ENCODE data around the gene ZNF160. TPM values are rescaled to one million over a fixed set of nuclear protein-coding genes. Genes with fewer than 3 reads are reported as not detected.
"Not testable (repeated sequence)": the region's sequence is repeated elsewhere in the genome, so short reads cannot be mapped to it uniquely, and the experiment has no call there.

The ZNF160 gene
- total RNA-seq, 1 experiment from 2014 or later = 33.3 TPM

DNA sequence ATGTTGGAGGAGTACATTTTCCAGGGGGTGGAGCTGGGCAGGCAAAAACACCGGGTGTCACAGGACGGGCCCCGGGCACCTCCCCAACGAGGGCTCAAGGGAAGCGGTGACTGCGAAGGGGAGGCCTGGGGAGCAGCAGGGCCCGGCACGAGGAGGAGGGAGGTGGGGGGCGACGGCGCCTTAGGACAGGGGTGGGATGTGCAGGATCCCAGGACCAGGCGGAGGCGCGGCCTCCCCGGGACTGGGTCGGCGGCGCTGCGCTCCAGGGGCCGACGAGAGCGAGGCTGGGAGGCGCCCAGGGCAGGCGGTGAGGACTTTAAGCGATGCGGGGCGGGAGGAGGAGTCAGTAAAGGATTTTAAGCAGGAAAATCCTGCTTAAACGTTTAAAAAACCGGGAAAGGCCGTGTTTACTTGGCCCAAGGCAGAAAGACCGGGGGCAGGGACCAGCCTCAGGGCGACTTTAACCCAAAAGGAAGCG, 427 bp downstream of the ZNF160 start:
- H3K36me3 ChIP-seq (ENCODE audit: control insufficient read depth, insufficient read depth, low read length) = peaks cover 3% of the 10 kb centered on the region
- H3K4me3 ChIP-seq (ENCODE audit: low read depth, low read length) = peak overlapping the region; percentile 100
- peaks cover 39% of the 10 kb centered on the region for H3K36me3 Mint-ChIP-seq (ENCODE audit: insufficient read depth, unreplicated experiment)
- no peaks in the 10 kb centered on the region for H3K27me3 ChIP-seq (replicated peaks; ENCODE audit: control insufficient read depth, insufficient read depth, low read length)
- peak in 1 of 2 experiments; percentile 47 for DNase-seq
- intact Hi-C loops (cut with micrococcal nuclease; ENCODE audit: unreplicated experiment) = loop anchor here (2.0 kb wide), 1 partner anchor 30 kb away; the partner anchor contains the start of gene ZNF415
- ChIA-PET POLR2A (no interaction called here), CTCF (no interaction called here)
- H3K9me3 Mint-ChIP-seq (ENCODE audit: unreplicated experiment) = no peaks in the 10 kb centered on the region
- no peaks in the 10 kb centered on the region for H3K27me3 Mint-ChIP-seq (ENCODE audit: insufficient read depth, unreplicated experiment)
- TF ChIP-seq, protein P1, sequence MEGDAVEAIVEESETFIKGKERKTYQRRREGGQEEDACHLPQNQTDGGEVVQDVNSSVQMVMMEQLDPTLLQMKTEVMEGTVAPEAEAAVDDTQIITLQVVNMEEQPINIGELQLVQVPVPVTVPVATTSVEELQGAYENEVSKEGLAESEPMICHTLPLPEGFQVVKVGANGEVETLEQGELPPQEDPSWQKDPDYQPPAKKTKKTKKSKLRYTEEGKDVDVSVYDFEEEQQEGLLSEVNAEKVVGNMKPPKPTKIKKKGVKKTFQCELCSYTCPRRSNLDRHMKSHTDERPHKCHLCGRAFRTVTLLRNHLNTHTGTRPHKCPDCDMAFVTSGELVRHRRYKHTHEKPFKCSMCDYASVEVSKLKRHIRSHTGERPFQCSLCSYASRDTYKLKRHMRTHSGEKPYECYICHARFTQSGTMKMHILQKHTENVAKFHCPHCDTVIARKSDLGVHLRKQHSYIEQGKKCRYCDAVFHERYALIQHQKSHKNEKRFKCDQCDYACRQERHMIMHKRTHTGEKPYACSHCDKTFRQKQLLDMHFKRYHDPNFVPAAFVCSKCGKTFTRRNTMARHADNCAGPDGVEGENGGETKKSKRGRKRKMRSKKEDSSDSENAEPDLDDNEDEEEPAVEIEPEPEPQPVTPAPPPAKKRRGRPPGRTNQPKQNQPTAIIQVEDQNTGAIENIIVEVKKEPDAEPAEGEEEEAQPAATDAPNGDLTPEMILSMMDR (IDR thresholded peaks at IDR 0.05; ENCODE audit: insufficient read depth in 1 of 2, low read depth in 1 of 2, low read length in 1 of 2, severe bottlenecking in 1 of 2, unreplicated experiment in 1 of 2) = no peak
- peaks cover 3% of the 10 kb centered on the region; the same call in 1 of the 2 replicates for H3K9me3 ChIP-seq
- H3K4me1 Mint-ChIP-seq (ENCODE audit: low read depth, unreplicated experiment) = peaks cover 17% of the 10 kb centered on the region
- H3K4me1 ChIP-seq = peaks cover 1% of the 10 kb centered on the region
- H3K27ac Mint-ChIP-seq (ENCODE audit: unreplicated experiment) = peak overlapping the region; percentile 76
- H3K4me3 Mint-ChIP-seq (ENCODE audit: unreplicated experiment) = peak overlapping the region; percentile 83
- BruUV-seq (replicated peaks) = no TSS peak

DNA sequence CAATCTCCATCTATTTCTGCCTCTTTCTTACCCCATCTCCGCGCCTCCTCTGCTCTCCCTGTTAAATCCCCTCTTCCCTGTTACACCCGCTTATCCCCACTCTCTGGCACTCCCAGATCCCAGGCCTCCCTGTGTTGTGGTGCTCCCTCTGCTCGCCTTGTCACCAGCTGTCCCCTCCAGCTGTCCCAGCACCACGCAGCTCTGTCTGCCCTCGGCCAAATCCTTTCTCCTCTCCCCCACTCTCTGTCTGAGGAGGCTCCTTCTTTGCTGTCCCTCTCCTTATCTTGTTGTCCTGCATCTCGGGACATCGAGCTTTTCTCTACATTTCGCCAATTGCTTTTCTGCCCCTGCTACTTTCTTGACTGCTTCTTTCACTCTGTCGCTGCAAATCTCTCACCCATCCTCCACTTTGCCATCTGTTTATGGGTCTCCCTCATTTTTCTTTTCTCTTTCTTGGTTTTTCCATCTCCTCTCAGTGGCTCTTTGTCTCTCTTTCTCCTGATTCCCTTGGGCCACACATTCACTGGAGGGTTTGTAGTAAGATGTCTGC, 941 bp downstream of the ZNF160 start:
- POLR2A ChIA-PET = interaction anchor here (1.1 kb wide), 1 partner anchor 139 kb away, joined by 5 read pairs; the partner anchor contains the start of gene ZNF816
- Histone ChIP-seq H3K9me3 (no peaks in the 10 kb centered on the region), H3K36me3 (ENCODE audit: control insufficient read depth, insufficient read depth, low read length) (peaks cover 3% of the 10 kb centered on the region), H3K4me1 (peaks cover 6% of the 10 kb centered on the region), H3K27me3 (replicated peaks; ENCODE audit: control insufficient read depth, insufficient read depth, low read length) (no peaks in the 10 kb centered on the region), H3K4me3 (ENCODE audit: low read depth, low read length) (peak overlapping the region; percentile 100)
- Mint-ChIP-seq H3K36me3 (ENCODE audit: insufficient read depth, unreplicated experiment) (peaks cover 40% of the 10 kb centered on the region), H3K4me3 (ENCODE audit: unreplicated experiment) (peak overlapping the region; percentile 83), H3K4me1 (ENCODE audit: low read depth, unreplicated experiment) (peaks cover 22% of the 10 kb centered on the region), H3K27me3 (ENCODE audit: insufficient read depth, unreplicated experiment) (no peaks in the 10 kb centered on the region), H3K9me3 (ENCODE audit: unreplicated experiment) (no peaks in the 10 kb centered on the region), H3K27ac (ENCODE audit: unreplicated experiment) (peak overlapping the region; percentile 76)
- BruUV-seq (replicated peaks) = TSS peak; percentile 39
- DNase-seq = no peak
- intact Hi-C loops (cut with micrococcal nuclease; ENCODE audit: unreplicated experiment) = loop anchor here (2.0 kb wide), 1 partner anchor 31 kb away; the partner anchor contains the start of gene ZNF415
- TF ChIP-seq, protein P1 (IDR thresholded peaks at IDR 0.05; ENCODE audit: insufficient read depth in 1 of 2, low read depth in 1 of 2, low read length in 1 of 2, severe bottlenecking in 1 of 2, unreplicated experiment in 1 of 2) = no peak
- CTCF ChIA-PET = no interaction called here

DNA sequence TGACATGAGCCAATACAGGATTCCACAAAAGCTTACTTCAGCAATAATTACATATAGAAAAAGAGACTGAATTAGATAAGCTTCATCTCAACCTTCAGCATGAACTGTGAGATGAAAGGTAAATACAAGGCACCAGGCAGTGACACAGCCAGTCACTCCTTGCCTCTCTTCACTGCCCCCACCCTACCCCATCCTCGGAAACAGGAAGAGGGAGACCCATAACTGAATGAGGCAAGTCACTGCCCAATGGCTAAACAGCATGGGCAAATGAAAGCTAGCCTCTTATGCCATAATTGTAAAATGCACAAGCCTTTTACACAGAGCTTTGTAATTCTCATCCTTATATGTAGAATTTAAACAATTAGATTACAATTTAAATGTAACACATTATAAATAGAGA, 1.7 kb downstream of the ZNF160 start:
- no TSS peak for BruUV-seq (replicated peaks)
- Mint-ChIP-seq H3K27ac (ENCODE audit: unreplicated experiment) (peak overlapping the region; percentile 76), H3K4me1 (ENCODE audit: low read depth, unreplicated experiment) (peaks cover 24% of the 10 kb centered on the region), H3K36me3 (ENCODE audit: insufficient read depth, unreplicated experiment) (peaks cover 40% of the 10 kb centered on the region), H3K9me3 (ENCODE audit: unreplicated experiment) (no peaks in the 10 kb centered on the region), H3K4me3 (ENCODE audit: unreplicated experiment) (peak overlapping the region; percentile 83), H3K27me3 (ENCODE audit: insufficient read depth, unreplicated experiment) (no peaks in the 10 kb centered on the region)
- ChIA-PET POLR2A (interaction anchor here (1.1 kb wide), 1 partner anchor 139 kb away, joined by 5 read pairs; the partner anchor contains the start of gene ZNF816), CTCF (no interaction called here)
- Histone ChIP-seq H3K4me3 (ENCODE audit: low read depth, low read length) (no peak overlapping the region; the same call in 1 of the 2 replicates), H3K27me3 (replicated peaks; ENCODE audit: control insufficient read depth, insufficient read depth, low read length) (no peaks in the 10 kb centered on the region), H3K36me3 (ENCODE audit: control insufficient read depth, insufficient read depth, low read length) (peaks cover 3% of the 10 kb centered on the region), H3K9me3 (no peaks in the 10 kb centered on the region), H3K4me1 (peaks cover 8% of the 10 kb centered on the region)
- TF ChIP-seq, protein P1 (IDR thresholded peaks at IDR 0.05; ENCODE audit: insufficient read depth in 1 of 2, low read depth in 1 of 2, low read length in 1 of 2, severe bottlenecking in 1 of 2, unreplicated experiment in 1 of 2) = no peak
- intact Hi-C loops (cut with micrococcal nuclease; ENCODE audit: unreplicated experiment) = no loop called here
- DNase-seq = no peak

DNA sequence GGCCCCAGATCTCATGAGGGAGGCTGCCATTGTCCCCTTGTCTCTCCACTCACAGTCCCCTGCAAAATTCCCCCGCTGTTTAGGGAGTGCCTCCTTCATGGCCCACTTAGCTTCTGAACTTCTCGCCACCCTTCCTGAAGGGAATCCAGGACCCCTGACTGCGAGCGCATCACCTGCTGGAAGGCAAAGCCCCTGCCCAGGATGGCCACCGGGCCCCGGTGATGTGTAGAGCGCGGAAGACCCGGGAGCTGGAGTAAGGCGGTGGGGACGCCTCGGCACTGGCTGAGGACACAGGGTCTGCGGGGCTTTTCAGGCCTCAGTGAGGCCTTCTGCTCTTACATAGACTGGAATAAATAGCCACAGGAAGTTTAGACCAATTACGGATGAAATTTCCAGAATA, 4.7 kb downstream of the ZNF160 start:
- BruUV-seq (replicated peaks); H3K36me3 ChIP-seq (ENCODE audit: control insufficient read depth, insufficient read depth, low read length); H3K27me3 ChIP-seq (replicated peaks; ENCODE audit: control insufficient read depth, insufficient read depth, low read length); CTCF ChIA-PET; DNase-seq; H3K4me3 ChIP-seq (ENCODE audit: low read depth, low read length); H3K9me3 ChIP-seq; H3K9me3 Mint-ChIP-seq (ENCODE audit: unreplicated experiment); POLR2A ChIA-PET; H3K4me3 Mint-ChIP-seq (ENCODE audit: unreplicated experiment); H3K27me3 Mint-ChIP-seq (ENCODE audit: insufficient read depth, unreplicated experiment); intact Hi-C loops (cut with micrococcal nuclease; ENCODE audit: unreplicated experiment): not testable (repeated sequence)
- peaks cover 12% of the 10 kb centered on the region for H3K4me1 ChIP-seq
- Mint-ChIP-seq H3K36me3 (ENCODE audit: insufficient read depth, unreplicated experiment) (peaks cover 41% of the 10 kb centered on the region), H3K27ac (ENCODE audit: unreplicated experiment) (peak overlapping the region; percentile 80), H3K4me1 (ENCODE audit: low read depth, unreplicated experiment) (peaks cover 24% of the 10 kb centered on the region)
